ENCODE data around the gene GRB2.

GRB2 gene

DNA sequence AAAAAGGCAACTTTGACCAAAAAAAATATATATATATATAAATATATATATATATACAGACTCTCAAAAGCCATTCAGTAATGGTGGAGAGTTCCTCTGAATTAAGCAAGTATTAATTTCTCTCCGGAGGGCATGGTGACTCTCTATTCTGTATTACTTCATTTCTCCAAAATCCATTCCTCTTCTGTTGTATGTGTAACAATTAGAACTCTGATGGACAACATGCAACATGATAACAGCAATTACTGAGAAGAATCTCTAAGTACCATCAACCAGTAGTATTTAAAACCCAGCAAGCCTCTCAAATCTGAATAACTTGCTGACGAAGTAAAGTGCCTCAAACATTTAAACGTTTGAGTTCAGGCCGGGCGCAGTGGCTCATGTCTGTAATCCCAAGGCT, 2.3 kb downstream of the GRB2 start:
- TF ChIP-seq, protein P1, sequence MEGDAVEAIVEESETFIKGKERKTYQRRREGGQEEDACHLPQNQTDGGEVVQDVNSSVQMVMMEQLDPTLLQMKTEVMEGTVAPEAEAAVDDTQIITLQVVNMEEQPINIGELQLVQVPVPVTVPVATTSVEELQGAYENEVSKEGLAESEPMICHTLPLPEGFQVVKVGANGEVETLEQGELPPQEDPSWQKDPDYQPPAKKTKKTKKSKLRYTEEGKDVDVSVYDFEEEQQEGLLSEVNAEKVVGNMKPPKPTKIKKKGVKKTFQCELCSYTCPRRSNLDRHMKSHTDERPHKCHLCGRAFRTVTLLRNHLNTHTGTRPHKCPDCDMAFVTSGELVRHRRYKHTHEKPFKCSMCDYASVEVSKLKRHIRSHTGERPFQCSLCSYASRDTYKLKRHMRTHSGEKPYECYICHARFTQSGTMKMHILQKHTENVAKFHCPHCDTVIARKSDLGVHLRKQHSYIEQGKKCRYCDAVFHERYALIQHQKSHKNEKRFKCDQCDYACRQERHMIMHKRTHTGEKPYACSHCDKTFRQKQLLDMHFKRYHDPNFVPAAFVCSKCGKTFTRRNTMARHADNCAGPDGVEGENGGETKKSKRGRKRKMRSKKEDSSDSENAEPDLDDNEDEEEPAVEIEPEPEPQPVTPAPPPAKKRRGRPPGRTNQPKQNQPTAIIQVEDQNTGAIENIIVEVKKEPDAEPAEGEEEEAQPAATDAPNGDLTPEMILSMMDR (conservative IDR thresholded peaks at IDR 0.05; ENCODE audit: low read depth, low read length), result no peak
- no peak for DNase-seq (ENCODE audit: low read depth)
- H3K4me3 ChIP-seq (ENCODE audit: low read depth, low read length), result no peak overlapping the region

DNA sequence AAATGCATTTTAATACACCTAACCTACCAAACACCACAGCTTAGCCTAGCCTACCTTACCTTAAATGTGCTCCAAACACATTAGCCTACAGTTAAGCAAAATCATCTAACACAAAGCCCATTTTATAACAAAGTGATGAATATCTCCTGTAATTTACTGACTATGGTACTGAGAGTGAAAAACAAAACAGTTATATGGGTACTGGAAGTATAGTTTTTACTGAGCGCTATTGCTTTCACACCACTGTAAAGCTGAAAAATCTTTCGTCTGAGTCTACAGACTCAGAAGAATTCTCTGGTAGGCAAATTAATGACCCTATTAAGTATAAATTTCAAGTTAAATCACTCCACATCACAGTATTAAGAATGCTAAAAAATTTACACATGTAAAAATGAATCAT, 3.5 kb downstream of the GRB2 start:
- H3K4me3 ChIP-seq (ENCODE audit: low read depth, low read length), result no peak overlapping the region
- TF ChIP-seq, protein P1 (conservative IDR thresholded peaks at IDR 0.05; ENCODE audit: low read depth, low read length), result no peak
- no peak for DNase-seq (ENCODE audit: low read depth)

DNA sequence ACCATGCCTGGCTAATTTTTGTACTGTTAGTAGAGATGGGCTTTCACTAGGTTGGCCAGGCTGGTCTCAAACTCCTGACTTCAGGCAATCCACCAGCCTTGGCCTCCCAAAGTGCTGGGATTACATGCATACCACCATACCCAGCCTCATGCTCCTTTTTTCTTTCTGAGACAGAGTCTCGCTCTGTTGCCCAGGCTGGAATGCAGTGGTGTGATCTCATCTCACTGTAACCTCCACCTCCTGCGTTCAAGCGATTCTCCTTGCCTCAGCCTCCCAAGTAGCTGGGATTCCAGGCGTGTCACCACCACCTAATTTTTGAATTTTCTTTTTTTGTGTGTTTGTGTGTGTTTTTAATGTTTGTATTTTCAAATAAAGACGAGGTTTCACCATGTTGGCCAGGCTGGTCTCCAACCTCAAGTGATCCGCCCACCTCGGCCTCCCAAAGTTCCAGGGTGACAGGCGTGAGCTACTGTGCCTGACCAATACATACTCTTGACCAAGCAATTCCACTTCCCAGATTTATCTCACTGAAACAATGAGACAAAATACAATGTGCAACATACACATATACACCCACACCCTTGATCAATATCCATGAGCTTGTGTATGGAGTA, 5.0 kb downstream of the GRB2 start:
- TF ChIP-seq, protein P1 (conservative IDR thresholded peaks at IDR 0.05; ENCODE audit: low read depth, low read length), result no peak
- DNase-seq (ENCODE audit: low read depth), result no peak
- no peak overlapping the region for H3K4me3 ChIP-seq (ENCODE audit: low read depth, low read length)

DNA sequence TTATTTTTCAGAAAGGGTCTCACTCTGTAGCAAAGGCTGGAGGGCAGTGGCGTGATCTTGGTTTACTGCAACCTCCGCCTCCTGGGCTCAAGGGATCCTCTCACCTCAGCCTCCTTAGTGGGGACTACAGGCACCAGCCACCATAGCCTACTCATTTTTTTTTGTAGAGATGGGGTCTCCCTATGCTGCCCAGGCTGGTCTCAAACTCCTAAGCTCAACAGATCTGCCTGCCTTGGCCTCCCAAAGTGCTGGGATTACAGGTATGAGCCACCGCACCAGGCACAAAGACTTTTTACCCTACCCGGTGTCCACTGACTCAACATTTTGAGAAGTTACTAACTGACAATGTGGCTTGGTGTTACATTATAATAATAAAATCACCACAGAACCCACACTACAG, 7.2 kb downstream of the GRB2 start:
- TF ChIP-seq, protein P1 (conservative IDR thresholded peaks at IDR 0.05; ENCODE audit: low read depth, low read length), result no peak
- no peak for DNase-seq (ENCODE audit: low read depth)
- H3K4me3 ChIP-seq (ENCODE audit: low read depth, low read length), result no peak overlapping the region

DNA sequence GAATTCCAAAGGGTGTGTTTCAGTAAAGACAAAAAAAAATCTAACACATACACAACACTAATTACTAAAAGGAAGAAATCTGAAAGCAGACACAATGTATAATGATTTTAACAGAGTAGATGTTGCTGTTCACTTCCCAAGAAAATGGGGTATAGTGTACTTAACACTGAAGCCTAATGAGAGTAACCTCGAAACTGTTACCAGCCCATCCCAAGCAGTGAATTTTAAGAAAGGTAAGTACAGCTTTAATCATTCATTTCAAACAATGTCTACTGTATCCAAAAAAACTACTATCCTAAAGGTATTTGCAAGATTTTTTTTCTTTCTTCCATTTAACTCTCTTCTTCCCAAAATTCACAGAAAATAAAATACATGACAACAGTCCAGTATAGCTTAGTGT, 8.3 kb downstream of the GRB2 start:
- H3K4me3 ChIP-seq (ENCODE audit: low read depth, low read length), result no peak overlapping the region
- DNase-seq (ENCODE audit: low read depth), result no peak
- TF ChIP-seq, protein P1 (conservative IDR thresholded peaks at IDR 0.05; ENCODE audit: low read depth, low read length), result no peak

DNA sequence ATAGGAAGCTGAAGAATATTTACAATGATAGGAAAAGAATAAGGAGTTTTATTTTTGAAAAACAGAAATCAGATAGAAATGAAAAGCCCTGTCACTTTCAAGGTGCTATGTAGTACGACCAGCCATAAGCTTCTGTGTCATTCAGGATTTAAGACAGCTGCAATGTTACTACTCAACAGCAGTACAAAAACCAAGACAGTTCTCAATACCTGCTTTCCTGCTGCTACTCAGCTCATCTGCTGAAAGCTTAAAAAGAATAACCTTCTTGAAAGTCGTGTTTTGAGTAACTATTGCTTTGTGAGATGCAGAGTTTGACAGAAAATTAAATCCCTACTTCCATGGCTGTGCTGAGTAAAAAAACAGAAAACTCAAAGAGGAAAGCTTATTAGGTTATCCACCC, 8.7 kb downstream of the GRB2 start:
- no peak for DNase-seq (ENCODE audit: low read depth)
- TF ChIP-seq, protein P1 (conservative IDR thresholded peaks at IDR 0.05; ENCODE audit: low read depth, low read length), result no peak
- no peak overlapping the region for H3K4me3 ChIP-seq (ENCODE audit: low read depth, low read length)

DNA sequence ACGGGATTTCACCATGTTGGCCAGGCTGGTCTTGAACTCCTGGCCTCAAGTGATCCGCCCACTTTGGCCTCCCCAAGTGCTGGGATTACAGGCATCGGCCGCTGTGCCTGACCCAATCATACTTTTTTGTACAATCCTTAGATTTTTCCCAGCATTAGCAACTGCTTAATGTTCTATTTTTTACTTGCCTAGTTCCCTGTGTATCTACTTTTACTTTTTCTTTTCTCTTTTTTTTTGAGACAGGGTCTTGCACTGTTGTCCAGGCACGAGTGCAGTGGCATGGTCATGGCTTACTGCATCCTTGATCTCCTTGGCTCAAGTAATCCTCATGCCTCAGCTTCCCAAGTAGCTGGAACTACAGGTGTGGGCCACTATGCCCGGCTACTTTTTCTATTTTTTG, 9.5 kb downstream of the GRB2 start:
- no peak overlapping the region for H3K4me3 ChIP-seq (ENCODE audit: low read depth, low read length)
- TF ChIP-seq, protein P1 (conservative IDR thresholded peaks at IDR 0.05; ENCODE audit: low read depth, low read length), result no peak
- DNase-seq (ENCODE audit: low read depth), result no peak

Data from choroid plexus epithelial cell (primary cell).